ENCODE measurements around the gene LSM12.
"Not testable (repeated sequence)": the region's sequence is repeated elsewhere in the genome, so short reads cannot be mapped to it uniquely, and the experiment has no call there.

Gene LSM12

DNA sequence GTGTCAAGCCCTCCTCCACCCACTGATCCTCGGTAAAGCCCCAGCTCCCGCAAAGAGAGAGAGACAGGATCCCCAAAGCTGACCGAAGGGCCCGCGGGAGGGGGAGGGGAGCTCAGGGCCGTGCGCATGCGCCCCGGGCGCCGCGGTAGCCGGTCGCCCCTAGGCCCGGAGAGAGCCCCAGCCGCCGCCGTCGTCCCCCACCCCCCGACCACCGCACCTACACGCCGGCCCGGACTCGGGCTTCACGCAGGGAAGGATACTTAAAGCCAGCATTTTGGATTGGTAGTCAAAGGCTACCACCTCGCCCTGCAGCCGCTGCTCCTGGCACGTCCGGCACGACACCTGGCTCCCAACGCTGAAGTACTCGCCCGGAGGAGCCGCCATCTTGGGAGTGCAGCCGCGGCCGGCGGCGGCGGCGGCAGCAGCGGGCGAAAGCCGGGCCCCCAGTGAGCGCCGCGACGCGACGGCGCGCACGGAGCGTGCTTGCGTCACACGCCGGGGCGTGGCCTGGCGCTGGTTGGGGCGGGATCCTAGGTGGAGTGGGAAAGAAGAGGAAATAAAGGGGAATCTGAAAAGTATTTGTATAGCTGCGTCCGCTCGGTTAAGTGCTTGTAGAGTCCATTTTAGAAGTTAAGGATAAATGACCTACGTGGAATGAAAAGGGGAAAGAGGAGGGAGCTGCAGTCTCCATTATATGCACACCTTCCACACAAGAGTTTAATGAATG, at the start of gene LSM12:
Gene LSM12, minus strand, starts transcription at position 468 of the 727 bp plus-strand sequence. Its CDS starts 84 bp downstream, at position 384.
- peak; percentile 83 for DNase-seq (ENCODE audit: low spot score)

DNA sequence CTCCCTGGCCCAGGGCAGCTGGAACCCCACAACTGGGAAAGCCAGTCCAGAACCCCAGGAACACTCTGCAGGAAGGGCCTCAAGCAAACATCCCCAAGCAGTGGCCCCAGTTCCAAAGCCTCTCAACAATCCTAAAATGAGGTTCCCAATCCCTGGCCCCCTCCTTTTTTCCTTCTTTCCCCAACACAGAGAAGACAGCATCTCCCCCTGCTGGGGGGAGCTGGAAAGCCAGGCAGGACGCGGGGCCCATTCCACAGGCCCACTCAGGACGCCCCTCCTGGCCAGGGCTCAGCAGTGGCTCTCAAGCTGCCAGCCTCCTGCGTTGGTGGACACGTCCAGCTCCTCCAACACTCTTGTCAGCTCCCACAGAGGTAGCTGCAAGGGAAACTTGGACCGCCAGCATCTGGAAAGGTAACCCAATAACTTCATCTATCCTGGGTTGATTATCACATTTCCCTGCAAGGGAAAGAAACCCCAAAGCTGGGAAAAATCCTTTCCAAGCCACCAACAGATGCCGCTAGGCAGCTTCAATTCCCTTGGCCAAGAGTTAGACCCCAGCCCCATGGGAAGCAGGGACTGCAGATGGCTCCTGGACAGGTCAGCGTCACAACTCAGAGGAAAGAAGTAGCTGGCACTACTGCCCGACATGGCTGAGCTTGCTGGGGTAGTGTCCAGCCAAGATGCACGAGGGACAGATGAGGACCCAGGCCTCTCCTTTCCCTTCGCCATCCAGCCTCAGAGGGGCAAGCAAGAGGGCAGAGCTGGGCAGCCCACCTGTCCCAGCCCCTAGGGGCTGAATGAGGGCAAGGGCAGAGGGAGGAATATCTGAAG, 49.3 kb upstream of the LSM12 start:
- DNase-seq (ENCODE audit: low spot score), result no peak

GRCh38 chr17:44113868-44114840, 47.7 kb upstream of the LSM12 start:
- DNase-seq (ENCODE audit: low spot score), result no peak

DNA sequence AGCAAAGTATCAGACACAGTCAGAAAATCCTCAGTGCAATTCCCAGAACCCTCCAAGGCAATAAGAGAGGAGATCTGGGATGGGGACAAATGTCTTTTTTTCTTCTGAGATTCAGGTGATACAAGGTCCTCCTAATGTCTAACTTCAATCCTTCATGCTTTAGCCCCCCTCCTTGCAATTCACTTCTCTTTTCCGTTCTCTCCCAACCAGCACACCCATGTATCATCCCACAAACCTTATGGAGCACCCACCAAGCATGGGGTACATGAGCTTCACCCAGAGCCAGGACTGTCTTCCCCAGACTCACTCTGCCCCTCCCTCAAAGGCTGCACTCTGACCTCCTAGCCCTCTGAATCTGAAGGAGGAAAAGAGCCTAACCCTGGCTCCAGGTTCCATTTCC, 46.9 kb upstream of the LSM12 start:
- no peak for DNase-seq (ENCODE audit: low spot score)

GRCh38 chr17:44112284-44113280, 46.1 kb upstream of the LSM12 start:
- no peak for DNase-seq (ENCODE audit: low spot score)

- no peak for DNase-seq (ENCODE audit: low spot score)
Measured at GRCh38 chr17:44111777-44112176, 45.3 kb upstream of the LSM12 start.

GRCh38 chr17:44110823-44111633, 44.6 kb upstream of the LSM12 start:
- peak; percentile 95 for DNase-seq (ENCODE audit: low spot score)

- DNase-seq (ENCODE audit: low spot score), result no peak
Measured at GRCh38 chr17:44110011-44110686, 43.7 kb upstream of the LSM12 start.

GRCh38 chr17:44109312-44109630, 42.8 kb upstream of the LSM12 start:
- no peak for DNase-seq (ENCODE audit: low spot score)

GRCh38 chr17:44108440-44109311, 42.2 kb upstream of the LSM12 start:
- no peak for DNase-seq (ENCODE audit: low spot score)

DNA sequence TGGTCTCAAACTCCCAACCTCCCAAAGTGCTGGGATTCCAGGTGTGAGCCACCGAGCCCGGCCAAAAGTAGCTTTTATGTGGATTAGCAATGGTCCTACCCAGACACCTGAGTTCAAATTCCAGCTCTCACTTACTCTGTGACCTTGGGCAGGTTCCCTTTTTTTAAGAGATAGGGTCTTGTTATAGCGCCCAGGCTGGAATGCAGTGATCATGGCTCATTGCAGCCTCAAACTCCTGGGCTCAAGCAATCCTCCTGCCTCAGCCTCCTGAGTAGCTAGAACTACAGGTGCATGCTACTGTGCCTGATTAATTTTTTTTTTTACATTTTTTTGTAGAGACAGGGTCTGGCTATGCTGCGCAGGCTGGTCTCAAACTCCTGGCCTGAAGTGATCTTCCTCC, 40.3 kb upstream of the LSM12 start:
- DNase-seq (ENCODE audit: low spot score), result no peak

DNA sequence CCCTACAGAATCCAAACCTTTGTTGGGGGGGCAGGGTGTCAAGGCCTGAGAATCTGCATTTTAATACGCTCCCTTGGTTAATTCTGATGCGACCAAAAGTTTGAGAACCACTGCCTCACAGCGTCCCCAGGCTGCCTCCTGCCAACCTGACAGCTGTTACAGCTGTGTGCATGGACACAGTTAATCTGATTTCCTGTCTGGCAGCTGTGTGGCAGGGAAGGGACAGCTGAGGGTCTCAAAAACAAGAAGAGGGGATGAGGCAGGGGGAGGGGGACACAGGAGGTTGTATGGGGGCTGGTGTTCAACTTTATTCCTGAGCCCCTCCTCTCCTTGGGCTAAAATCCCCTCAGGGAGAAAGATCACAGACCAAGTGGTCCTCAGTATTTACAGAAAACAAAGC, 39.5 kb upstream of the LSM12 start:
- no peak for DNase-seq (ENCODE audit: low spot score)

DNA sequence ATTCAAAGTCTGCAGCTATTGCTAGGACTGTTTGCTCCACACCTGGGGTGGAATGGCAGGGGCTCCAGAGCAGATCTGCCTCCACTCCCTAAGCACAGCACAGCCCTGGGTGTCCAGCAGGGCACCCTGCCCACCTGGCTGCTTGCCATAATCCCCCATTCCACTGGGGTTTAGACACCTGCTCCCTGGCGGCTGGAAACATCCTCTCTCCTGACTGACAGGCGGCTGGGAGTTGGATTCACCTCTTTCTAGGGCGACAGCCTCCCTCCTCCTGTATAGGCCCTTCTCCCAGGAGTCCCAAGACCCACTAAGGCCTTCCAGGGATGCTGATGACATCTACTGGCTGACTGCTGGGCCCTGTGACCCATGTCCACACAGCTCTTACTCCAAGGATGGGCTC, 39.0 kb upstream of the LSM12 start:
- no peak for DNase-seq (ENCODE audit: low spot score)

GRCh38 chr17:44102849-44103622, 36.6 kb upstream of the LSM12 start:
- DNase-seq (ENCODE audit: low spot score), result no peak

DNA sequence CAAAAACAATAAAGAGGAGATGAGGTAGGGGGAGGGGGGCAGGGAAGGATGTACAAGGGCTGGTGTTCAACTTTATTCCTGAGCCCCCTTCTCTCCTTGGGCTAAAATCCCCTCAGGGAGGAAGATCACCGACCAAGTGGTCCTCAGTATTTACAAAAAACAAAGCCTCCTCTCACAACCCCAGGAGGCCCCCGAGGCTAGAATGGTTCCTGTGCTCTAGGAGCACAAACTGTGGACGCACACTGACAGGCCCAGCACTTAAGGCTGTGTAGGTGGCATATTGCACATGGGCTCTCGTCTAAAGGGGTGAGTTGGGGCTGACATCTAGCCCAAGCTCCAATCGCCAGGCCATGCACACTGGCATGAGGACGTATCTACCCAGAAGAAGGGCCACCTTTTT, 35.4 kb upstream of the LSM12 start:
- DNase-seq (ENCODE audit: low spot score), result not testable (repeated sequence)

DNA sequence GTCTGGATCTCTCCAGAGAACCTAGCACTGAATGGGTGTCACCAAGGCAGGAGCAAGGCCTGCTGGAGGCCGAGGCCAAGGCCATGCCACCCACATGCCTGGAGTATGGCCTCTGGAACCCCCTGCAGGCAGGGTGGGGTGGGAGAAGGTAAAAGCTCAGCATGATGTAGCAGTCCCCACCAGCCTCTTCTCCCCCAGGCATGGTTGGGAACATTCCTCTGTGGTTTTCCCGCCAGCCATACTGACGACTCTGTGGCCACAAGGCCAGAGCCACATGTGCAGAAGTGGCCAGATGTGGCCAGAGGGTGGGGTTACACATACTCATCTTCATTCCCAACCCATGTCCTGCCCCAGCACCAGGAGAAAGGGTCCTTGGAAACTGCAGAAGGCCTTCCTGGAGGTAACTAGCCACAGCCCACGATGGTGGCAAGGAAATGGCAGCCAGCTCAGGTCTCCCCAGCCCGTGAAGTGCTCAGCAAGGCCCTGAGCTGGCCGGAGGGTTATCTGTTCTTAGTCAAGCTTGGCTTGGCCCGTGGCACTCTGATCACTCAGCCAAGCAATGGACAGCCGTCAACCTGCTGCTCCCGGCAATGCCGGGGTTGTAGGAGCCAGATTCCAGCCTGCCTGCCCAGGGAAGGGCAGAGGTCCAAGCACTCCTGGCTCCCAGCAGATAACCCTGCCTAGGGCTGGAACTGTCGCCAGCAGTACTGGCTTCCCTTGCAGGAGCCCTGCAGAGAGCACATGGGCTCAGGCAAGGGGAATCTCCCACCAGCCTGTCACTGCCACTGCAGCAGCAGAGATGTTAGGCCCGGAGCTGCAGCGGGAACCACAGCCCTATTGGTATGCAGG, 30.9 kb upstream of the LSM12 start:
- peak; percentile 26 for DNase-seq (ENCODE audit: low spot score)

All from pons (tissue), 1 donor.